GM12801 (cell line): ENCODE measurements around the gene MICALL2.

Source experiments
- CTCF ChIP-seq: IDR thresholded peaks from one replicate; pipeline ENCODE4 v1.5.1; 2011; ENCODE audit warnings: control low read depth; ENCODE audit not compliant: insufficient read length; ENCODE audit errors: extremely low read depth

The MICALL2 gene

GRCh38 chr7:1396195-1396594, 63.1 kb downstream of the MICALL2 start:
- no peak for TF ChIP-seq CTCF

- TF ChIP-seq CTCF, result no peak
Observed at GRCh38 chr7:1395211-1396070, 63.8 kb downstream of the MICALL2 start.

- no peak for TF ChIP-seq CTCF
Observed at GRCh38 chr7:1394371-1394770, 64.9 kb downstream of the MICALL2 start.

GRCh38 chr7:1393421-1393820, 65.8 kb downstream of the MICALL2 start:
- no peak for TF ChIP-seq CTCF

- no peak for TF ChIP-seq CTCF
Observed at GRCh38 chr7:1392556-1392955, 66.7 kb downstream of the MICALL2 start.

- TF ChIP-seq CTCF, result no peak
Observed at GRCh38 chr7:1391449-1391848, 67.8 kb downstream of the MICALL2 start.

GRCh38 chr7:1388703-1389335, 70.5 kb downstream of the MICALL2 start:
- TF ChIP-seq CTCF, result no peak
